HepG2 (cell line): ENCODE results near the gene SURF2. TPM values are rescaled to one million over a fixed set of nuclear protein-coding genes. Genes with fewer than 3 reads are reported as not detected.

Source experiments
- BCL3 ChIP-seq: sonication (generic); formaldehyde crosslinking; IDR thresholded peaks from 2 replicates; pipeline ENCODE4 v1.5.1; 2020; ENCODE audit warnings: mild to moderate bottlenecking, missing genetic modification reagents, moderate library complexity
- CREB1 ChIP-seq, 2 experiments: fragments of 450-650 bp in 1 of 2; IDR thresholded peaks; 2 replicates each; pipeline ENCODE4 v1.6.1; 2016 to 2017; ENCODE audit warnings: control low read depth in 1 of 2, mild to moderate bottlenecking in 1 of 2, missing compliant biosample characterization in 1 of 2, missing genetic modification characterization in 1 of 2
- DMTF1 ChIP-seq: sonication (generic); formaldehyde crosslinking; IDR thresholded peaks from 2 replicates; pipeline ENCODE4 v1.4.0; 2020; ENCODE audit warnings: mild to moderate bottlenecking, missing genetic modification reagents
- E2F2 ChIP-seq: sonication (generic); formaldehyde crosslinking; IDR thresholded peaks from 2 replicates; pipeline ENCODE4 v1.4.0; 2020; ENCODE audit warnings: missing genetic modification reagents, borderline replicate concordance
- FOXA1 ChIP-seq, 2 experiments: fragments of 450-650 bp in 1 of 2; sonication (generic) in 1 of 2; formaldehyde crosslinking in 1 of 2; IDR thresholded peaks; 2 replicates each; pipeline versions ENCODE4 v1.4.0 to v1.6.1; 2016 to 2020; ENCODE audit warnings: missing genetic modification reagents in 1 of 2
- FOXO1 ChIP-seq: sonication (generic); formaldehyde crosslinking; IDR thresholded peaks from 2 replicates; pipeline ENCODE4 v1.4.0; 2020; ENCODE audit warnings: missing genetic modification reagents
- HOXA9 ChIP-seq: sonication (generic); formaldehyde crosslinking; IDR thresholded peaks from 2 replicates; pipeline ENCODE4 v1.8.1; 2022; ENCODE audit warnings: missing genetic modification reagents, mild to moderate bottlenecking, moderate library complexity, borderline replicate concordance
- KAT7 ChIP-seq: IDR thresholded peaks from 2 replicates; pipeline ENCODE4 v1.6.1; 2018; ENCODE audit warnings: borderline replicate concordance, missing compliant biosample characterization
- KDM3A ChIP-seq: IDR thresholded peaks from 2 replicates; pipeline ENCODE4 v1.6.1; 2018; ENCODE audit warnings: low read depth, missing compliant biosample characterization
- MXD4 ChIP-seq: IDR thresholded peaks from 2 replicates; pipeline ENCODE4 v1.6.1; 2016; ENCODE audit warnings: mild to moderate bottlenecking, missing biosample characterization, missing genetic modification reagents
- NAIF1 ChIP-seq: sonication (generic); formaldehyde crosslinking; IDR thresholded peaks from 2 replicates; pipeline ENCODE4 v1.5.0; 2020; ENCODE audit warnings: mild to moderate bottlenecking, missing genetic modification reagents, borderline replicate concordance
- NR2F6 ChIP-seq, 2 experiments: IDR thresholded peaks; 2 replicates each; pipeline ENCODE4 v1.6.1; 2016; ENCODE audit warnings: antibody characterized with exemption in 1 of 2, mild to moderate bottlenecking in 1 of 2
- PCBP1 ChIP-seq: fragments of 200-400 bp; formaldehyde crosslinking; IDR thresholded peaks from 2 replicates; pipeline ENCODE4 v1.6.1; 2017; ENCODE audit warnings: mild to moderate bottlenecking, low read depth, low read length, borderline replicate concordance
- PITX1 ChIP-seq: sonication (generic); formaldehyde crosslinking; IDR thresholded peaks from 2 replicates; pipeline ENCODE4 v1.5.1; 2020; ENCODE audit warnings: mild to moderate bottlenecking, missing genetic modification reagents
- THRA ChIP-seq: sonication (generic); formaldehyde crosslinking; IDR thresholded peaks from 2 replicates; pipeline ENCODE4 v1.4.0; 2020; ENCODE audit warnings: missing genetic modification reagents, borderline replicate concordance
- TOE1 ChIP-seq: sonication (generic); formaldehyde crosslinking; IDR thresholded peaks from 2 replicates; pipeline ENCODE4 v1.4.0; 2020; ENCODE audit warnings: mild to moderate bottlenecking, missing genetic modification reagents
- ZBTB38 ChIP-seq: sonication (generic); formaldehyde crosslinking; IDR thresholded peaks from 2 replicates; pipeline ENCODE4 v1.5.1; 2020; ENCODE audit warnings: mild to moderate bottlenecking, missing genetic modification reagents
- ZBTB7B ChIP-seq: sonication (generic); formaldehyde crosslinking; IDR thresholded peaks from 2 replicates; pipeline ENCODE4 v1.4.0; 2020; ENCODE audit warnings: missing genetic modification reagents
- ZFP36 ChIP-seq: fragments of 150-350 bp; IDR thresholded peaks from 2 replicates; pipeline ENCODE4 v1.6.1; 2018; ENCODE audit warnings: borderline replicate concordance, low read length, low read depth; ENCODE audit not compliant: partially characterized antibody
- ZNF263 ChIP-seq: sonication (generic); formaldehyde crosslinking; IDR thresholded peaks from 2 replicates; pipeline ENCODE4 v1.4.0; 2020; ENCODE audit warnings: missing genetic modification reagents
- polyA plus RNA-seq, 8 experiments: library from polyadenylated mRNA; depleted of rRNA in 3 of 8; stranded (reverse) in 7 of 8; unstranded in 1 of 8; fragments of >200 nt; fragmentation: Illumina TruSeq in 4 of 8; extraction: Trizol in 4 of 8; gene quantifications; 2 replicates each; pipeline versions ENCODE4 v1.2.1 to v1.2.3, GENCODE V29; 2011 to 2016; ENCODE audit warnings: low read depth in 4 of 8, missing spikeins in 1 of 8, mixed read lengths in 1 of 8; ENCODE audit not compliant: insufficient read depth in 1 of 8
- total RNA-seq, 5 experiments: library from RNA; depleted of rRNA; stranded (reverse); fragments of >200 nt; fragmentation: Illumina TruSeq; extraction: Trizol; gene quantifications; 2 replicates each; pipeline ENCODE4 v1.2.3, GENCODE V29; 2016; ENCODE audit warnings: low read depth in 1 of 5

The SURF2 gene
- total and polyA plus RNA-seq, 2 of the 13 experiments (the other 11 are each of a cell fraction or from before 2014, with no cell fraction given) = 6.3 to 13.6 TPM

DNA sequence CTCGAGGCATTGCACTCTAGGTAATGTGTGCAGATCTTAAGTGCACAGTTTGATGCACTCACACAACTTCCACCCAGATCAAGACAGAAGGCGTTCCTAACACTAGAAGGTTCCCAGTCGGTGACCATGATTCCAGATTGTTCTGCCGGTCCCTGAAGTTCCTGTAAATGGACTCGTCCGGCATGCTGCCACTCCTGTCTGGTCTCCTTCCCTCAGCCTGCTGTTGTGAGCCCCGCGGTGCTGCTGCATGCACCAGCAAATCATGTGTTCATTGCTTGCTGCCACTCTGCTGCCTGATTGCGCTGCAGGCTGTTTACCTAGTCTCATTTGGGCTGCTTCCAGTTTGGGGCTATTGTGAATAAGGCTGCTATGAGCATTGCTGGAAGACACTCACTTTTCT, 31.3 kb downstream of the SURF2 start (continued):
- TF ChIP-seq TOE1 (CRISPR knock-in tag) = no peak
- TF ChIP-seq FOXA1 (IDR thresholded peaks at IDR 0.05) = no peak
- TF ChIP-seq FOXA1 (CRISPR knock-in tag; IDR thresholded peaks at IDR 0.05) = peak; percentile 69
- TF ChIP-seq ZNF263 (CRISPR knock-in tag) = no peak
- TF ChIP-seq CREB1 (IDR thresholded peaks at IDR 0.05) = no peak
- TF ChIP-seq CREB1 (CRISPR knock-in tag; IDR thresholded peaks at IDR 0.05) = no peak
- TF ChIP-seq BCL3 = no peak
- no peak for TF ChIP-seq MXD4
- no peak for TF ChIP-seq NAIF1 (CRISPR knock-in tag)
- no peak for TF ChIP-seq PCBP1
- TF ChIP-seq ZFP36 = no peak
- TF ChIP-seq NR2F6 (IDR thresholded peaks at IDR 0.05) = no peak
- no peak for TF ChIP-seq NR2F6 (CRISPR knock-in tag; IDR thresholded peaks at IDR 0.05)
- no peak for TF ChIP-seq KAT7 (CRISPR knock-in tag)
- TF ChIP-seq ZBTB38 (CRISPR knock-in tag) = no peak
- TF ChIP-seq E2F2 (CRISPR knock-in tag) = no peak
- no peak for TF ChIP-seq DMTF1 (CRISPR knock-in tag)
- no peak for TF ChIP-seq KDM3A (CRISPR knock-in tag)
- no peak for TF ChIP-seq THRA (CRISPR knock-in tag)
- TF ChIP-seq ZBTB7B = no peak
- TF ChIP-seq PITX1 (CRISPR knock-in tag) = no peak
- no peak for TF ChIP-seq FOXO1
- TF ChIP-seq HOXA9 (CRISPR knock-in tag) = no peak
